Type B pancreatic cell (in vitro differentiated cells): ENCODE results near the gene GSTCD. TPM values are rescaled to one million over a fixed set of nuclear protein-coding genes. Genes with fewer than 3 reads are reported as not detected.
"Not testable (repeated sequence)": the region's sequence is repeated elsewhere in the genome, so short reads cannot be mapped to it uniquely, and the experiment has no call there.

Source experiments
- DNase-seq: peaks from one replicate; pipeline ENCODE4 v3.0.0; 2021; ENCODE audit warnings: mixed read lengths; ENCODE audit not compliant: unreplicated experiment; ENCODE audit errors: extremely low spot score
- H3K27ac Mint-ChIP-seq: 2 replicates; pipeline ENCODE4 v1.8.0; 2021; ENCODE audit warnings: mild to moderate bottlenecking, mixed read lengths
- H3K27me3 Mint-ChIP-seq: 2 replicates; pipeline ENCODE4 v1.8.0; 2021; ENCODE audit warnings: mixed read lengths
- H3K36me3 Mint-ChIP-seq: 2 replicates; pipeline ENCODE4 v1.8.0; 2021; ENCODE audit warnings: mixed read lengths
- H3K4me1 Mint-ChIP-seq: one replicate; pipeline ENCODE4 v1.8.0; 2021; ENCODE audit warnings: mixed read lengths; ENCODE audit not compliant: unreplicated experiment
- H3K4me3 Mint-ChIP-seq: 2 replicates; pipeline ENCODE4 v1.8.0; 2021; ENCODE audit warnings: mild to moderate bottlenecking, mixed read lengths
- H3K9me3 Mint-ChIP-seq: 2 replicates; pipeline ENCODE4 v1.8.0; 2021; ENCODE audit warnings: mixed read lengths
- total RNA-seq: library from RNA; stranded (reverse); gene quantifications from 2 replicates; pipeline ENCODE4 v1.2.1, GENCODE V29; 2021; ENCODE audit warnings: low replicate concordance
- TF ChIP-seq, protein P1 (sequence below): fragments of 200-600 bp; sonication (generic); conservative IDR thresholded peaks from 2 replicates; pipeline ENCODE4 v1.5.0; 2021; ENCODE audit warnings: antibody characterized with exemption, mild to moderate bottlenecking

GSTCD gene
- total RNA-seq, 1 donor from 2014 or later, result 23.3 TPM

DNA sequence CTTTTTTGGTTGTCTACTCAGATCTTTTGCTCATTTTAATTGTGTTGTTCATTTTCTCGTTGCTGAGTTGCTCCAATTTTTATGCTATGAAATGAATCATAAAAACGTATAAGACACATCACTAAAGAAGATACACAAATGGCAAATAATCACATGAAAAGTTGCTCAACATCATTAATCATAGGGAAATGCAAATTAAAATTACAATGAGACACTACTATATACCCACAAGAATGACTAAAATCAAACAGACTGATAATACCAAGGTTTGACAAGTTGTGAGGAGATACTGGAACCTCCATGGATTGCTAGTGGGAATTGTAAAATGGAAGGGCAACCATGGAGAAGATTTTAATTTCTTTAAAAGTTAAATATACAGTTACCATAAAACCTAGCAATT lies 17.0 kb downstream of the GSTCD start:
- TF ChIP-seq, protein P1, sequence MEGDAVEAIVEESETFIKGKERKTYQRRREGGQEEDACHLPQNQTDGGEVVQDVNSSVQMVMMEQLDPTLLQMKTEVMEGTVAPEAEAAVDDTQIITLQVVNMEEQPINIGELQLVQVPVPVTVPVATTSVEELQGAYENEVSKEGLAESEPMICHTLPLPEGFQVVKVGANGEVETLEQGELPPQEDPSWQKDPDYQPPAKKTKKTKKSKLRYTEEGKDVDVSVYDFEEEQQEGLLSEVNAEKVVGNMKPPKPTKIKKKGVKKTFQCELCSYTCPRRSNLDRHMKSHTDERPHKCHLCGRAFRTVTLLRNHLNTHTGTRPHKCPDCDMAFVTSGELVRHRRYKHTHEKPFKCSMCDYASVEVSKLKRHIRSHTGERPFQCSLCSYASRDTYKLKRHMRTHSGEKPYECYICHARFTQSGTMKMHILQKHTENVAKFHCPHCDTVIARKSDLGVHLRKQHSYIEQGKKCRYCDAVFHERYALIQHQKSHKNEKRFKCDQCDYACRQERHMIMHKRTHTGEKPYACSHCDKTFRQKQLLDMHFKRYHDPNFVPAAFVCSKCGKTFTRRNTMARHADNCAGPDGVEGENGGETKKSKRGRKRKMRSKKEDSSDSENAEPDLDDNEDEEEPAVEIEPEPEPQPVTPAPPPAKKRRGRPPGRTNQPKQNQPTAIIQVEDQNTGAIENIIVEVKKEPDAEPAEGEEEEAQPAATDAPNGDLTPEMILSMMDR, result no peak
- no peak for DNase-seq
- H3K36me3 Mint-ChIP-seq, result peaks cover 34% of the 10 kb centered on the region
- no peaks in the 10 kb centered on the region for H3K4me1 Mint-ChIP-seq
- no peaks in the 10 kb centered on the region for H3K27me3 Mint-ChIP-seq
- no peak overlapping the region for H3K27ac Mint-ChIP-seq
- no peaks in the 10 kb centered on the region for H3K9me3 Mint-ChIP-seq
- no peak overlapping the region for H3K4me3 Mint-ChIP-seq

DNA sequence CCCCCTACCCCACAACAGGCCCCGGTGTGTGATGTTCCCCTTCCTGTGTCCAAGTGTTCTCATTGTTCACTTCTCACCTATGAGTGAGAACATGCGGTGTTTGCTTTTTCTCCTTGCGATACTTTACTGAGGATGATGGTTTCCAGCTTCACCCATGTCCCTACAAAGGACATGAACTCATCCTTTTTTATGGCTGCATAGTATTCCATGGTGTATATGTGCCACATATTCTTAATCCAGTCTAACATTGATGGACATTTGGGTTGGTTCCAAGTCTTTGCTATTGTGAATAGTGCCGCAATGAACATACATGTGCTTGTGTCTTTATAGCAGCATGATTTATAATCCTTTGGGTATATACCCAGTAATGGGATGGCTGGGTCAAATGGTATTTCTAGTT lies 21.3 kb downstream of the GSTCD start:
- DNase-seq, H3K27me3 Mint-ChIP-seq, H3K4me1 Mint-ChIP-seq, H3K4me3 Mint-ChIP-seq, H3K27ac Mint-ChIP-seq: not testable (repeated sequence)
- H3K36me3 Mint-ChIP-seq, result peaks cover 63% of the 10 kb centered on the region
- H3K9me3 Mint-ChIP-seq, result peaks cover 18% of the 10 kb centered on the region

DNA sequence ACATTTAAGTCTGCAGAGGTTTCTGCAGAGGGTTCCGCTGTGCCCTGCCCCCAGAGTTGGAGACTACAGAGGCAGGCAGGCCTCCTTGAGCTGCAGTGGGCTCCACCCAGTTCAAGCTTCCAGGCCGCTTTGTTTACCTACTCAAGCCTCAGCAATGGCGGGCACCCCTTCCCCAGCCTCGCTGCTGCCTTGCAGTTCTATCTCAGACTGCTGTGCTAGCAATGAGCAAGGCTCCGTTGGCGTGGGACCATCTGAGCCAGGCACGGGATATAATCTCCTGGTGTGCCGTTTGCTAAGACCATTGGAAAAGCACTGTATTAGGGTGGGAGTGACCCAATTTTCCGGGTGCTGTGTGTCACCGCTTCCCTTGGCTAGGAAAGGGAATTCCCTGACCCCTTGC lies 26.6 kb downstream of the GSTCD start:
- not testable (repeated sequence) for H3K4me1 Mint-ChIP-seq, H3K27ac Mint-ChIP-seq, H3K27me3 Mint-ChIP-seq, DNase-seq, H3K4me3 Mint-ChIP-seq
- H3K36me3 Mint-ChIP-seq, result peaks cover 70% of the 10 kb centered on the region
- peaks cover 30% of the 10 kb centered on the region for H3K9me3 Mint-ChIP-seq

DNA sequence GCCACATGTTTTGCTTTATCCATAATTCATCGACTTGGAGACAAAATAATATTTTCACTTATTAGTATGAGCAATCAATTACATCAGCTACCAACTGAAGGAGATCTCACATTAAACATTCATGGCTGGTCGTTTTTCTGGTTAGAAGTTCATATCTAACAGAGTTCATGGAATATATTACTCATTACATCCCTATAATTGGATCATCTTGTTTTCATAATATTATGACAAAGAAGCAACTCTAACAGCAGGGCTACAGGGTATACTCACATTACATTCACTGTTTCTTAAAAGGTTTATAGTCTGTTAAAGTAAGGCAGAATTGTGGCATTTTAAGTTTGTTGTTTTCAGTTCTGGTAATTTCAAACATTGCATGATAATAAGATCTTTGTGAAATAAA lies 33.0 kb downstream of the GSTCD start:
- Mint-ChIP-seq H3K27ac (no peak overlapping the region), H3K4me1 (no peaks in the 10 kb centered on the region), H3K27me3 (no peaks in the 10 kb centered on the region), H3K4me3 (no peak overlapping the region), H3K9me3 (peaks cover 10% of the 10 kb centered on the region), H3K36me3 (peaks cover 35% of the 10 kb centered on the region)
- TF ChIP-seq, protein P1, result no peak
- DNase-seq, result no peak

DNA sequence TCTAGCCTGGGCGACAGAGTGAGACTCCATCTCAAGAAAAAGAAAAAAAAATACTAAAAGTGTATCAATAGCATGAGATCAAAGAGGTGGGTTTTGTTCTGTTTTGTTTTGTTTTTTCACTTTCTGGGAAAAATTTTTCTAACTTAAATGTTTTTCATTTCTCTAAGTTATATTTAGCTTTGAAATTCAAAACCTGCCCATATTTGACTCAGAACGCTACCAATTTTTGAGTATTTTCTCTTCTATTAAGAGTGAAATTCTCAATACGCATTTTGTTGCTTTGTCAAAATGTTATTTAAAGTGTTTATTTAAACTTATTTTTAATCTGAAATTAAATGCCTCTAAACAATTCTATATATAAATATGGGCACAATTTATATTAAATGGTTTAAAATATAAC lies 39.6 kb downstream of the GSTCD start:
- Mint-ChIP-seq H3K27ac (no peak overlapping the region), H3K27me3 (no peaks in the 10 kb centered on the region), H3K36me3 (peaks cover 9% of the 10 kb centered on the region), H3K4me1 (no peaks in the 10 kb centered on the region), H3K9me3 (no peaks in the 10 kb centered on the region), H3K4me3 (no peak overlapping the region)
- TF ChIP-seq, protein P1, result no peak
- DNase-seq, result no peak

DNA sequence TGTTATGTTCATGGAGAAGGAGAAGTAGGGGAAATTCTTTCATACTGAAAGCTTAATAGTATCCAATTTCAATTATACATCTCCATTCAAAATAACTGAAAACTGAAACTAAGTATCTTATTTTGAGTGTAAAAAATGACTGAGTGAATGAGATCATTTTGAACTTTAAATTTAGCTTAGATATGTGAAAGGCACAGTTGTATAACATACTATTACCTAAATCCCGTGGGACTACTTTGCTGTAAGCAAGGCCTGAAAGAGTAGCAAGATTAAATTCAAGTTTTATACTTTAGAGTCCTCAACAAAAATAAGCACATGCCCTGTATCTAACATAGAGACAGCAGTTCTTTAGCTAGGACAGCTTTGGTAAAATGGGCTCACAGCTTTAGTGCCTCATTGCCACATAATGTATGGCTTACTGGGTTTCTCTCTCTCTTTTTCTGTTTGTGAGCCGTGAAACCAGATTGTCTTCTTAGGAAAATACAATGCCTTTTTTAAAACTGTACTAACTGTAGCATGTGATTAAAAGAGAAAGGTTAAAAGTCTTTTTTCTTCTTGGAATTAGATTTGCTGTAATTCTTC lies 43.2 kb downstream of the GSTCD start:
- Mint-ChIP-seq H3K27me3 (no peaks in the 10 kb centered on the region), H3K9me3 (no peaks in the 10 kb centered on the region), H3K27ac (no peak overlapping the region), H3K36me3 (peaks cover 6% of the 10 kb centered on the region), H3K4me3 (no peak overlapping the region), H3K4me1 (no peaks in the 10 kb centered on the region)
- TF ChIP-seq, protein P1, result no peak
- DNase-seq, result no peak

DNA sequence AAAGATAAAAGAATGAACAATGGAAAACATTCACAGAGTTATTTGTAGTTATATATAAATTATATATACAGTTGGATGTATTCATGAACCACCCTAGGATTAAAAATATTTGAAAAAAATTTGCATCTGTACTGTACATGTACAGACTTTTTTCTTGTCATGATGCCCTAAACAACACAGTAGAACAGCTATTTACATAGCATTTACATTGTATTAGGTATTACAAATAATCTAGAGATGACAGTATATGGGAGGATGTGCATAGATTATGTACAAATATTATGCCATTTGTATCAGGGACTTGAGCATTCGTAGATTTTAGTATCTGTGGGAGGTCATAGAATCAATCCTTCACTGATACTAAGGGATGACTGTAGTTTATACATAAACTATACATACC lies 44.8 kb downstream of the GSTCD start:
- no peaks in the 10 kb centered on the region for H3K4me1 Mint-ChIP-seq
- H3K36me3 Mint-ChIP-seq, result peaks cover 6% of the 10 kb centered on the region
- H3K4me3 Mint-ChIP-seq, result no peak overlapping the region
- TF ChIP-seq, protein P1, result no peak
- no peaks in the 10 kb centered on the region for H3K9me3 Mint-ChIP-seq
- H3K27ac Mint-ChIP-seq, result no peak overlapping the region
- H3K27me3 Mint-ChIP-seq, result no peaks in the 10 kb centered on the region
- DNase-seq, result no peak
